ENCODE results near the gene NHSL2.

NHSL2 gene

DNA sequence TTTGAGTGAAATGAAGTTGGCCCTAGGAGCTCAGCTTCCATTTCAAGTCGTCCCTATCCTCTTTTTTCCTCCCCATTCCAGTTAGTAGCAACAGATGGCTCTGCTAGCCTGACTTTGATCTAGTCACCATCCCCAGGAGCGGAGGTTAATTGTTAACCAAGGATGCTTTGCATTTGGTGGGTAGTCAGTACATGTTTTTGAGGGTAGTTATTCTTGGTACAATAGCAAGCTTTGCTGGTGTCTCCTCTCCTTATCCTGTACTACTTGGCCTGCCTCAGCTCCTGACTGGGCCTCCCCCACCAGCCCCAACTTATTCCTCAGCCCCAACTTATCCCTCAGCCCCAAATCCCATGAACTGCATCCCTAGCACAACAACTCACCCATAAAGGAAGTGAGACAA is 235.9 kb downstream of the NHSL2 start:
- no peaks in the 10 kb centered on the region for H3K79me1 ChIP-seq (ENCODE audit: low read depth, low read length)
- no peak overlapping the region for H4K91ac ChIP-seq (ENCODE audit: low read depth, low read length, poor library complexity)
- no peak overlapping the region for H2AFZ ChIP-seq (ENCODE audit: low read length)
- no peak for DNase-seq (ENCODE audit: low spot score)
- H2AK5ac ChIP-seq (ENCODE audit: low read depth, low read length) = no peak overlapping the region
- no peak overlapping the region for H3K14ac ChIP-seq (ENCODE audit: low read length)
- H3K18ac ChIP-seq (ENCODE audit: low read length) = no peak overlapping the region
- no peak overlapping the region for H2BK12ac ChIP-seq (ENCODE audit: low read length)
- H3K23ac ChIP-seq (ENCODE audit: low read depth, low read length, poor library complexity) = no peak overlapping the region
- H2BK15ac ChIP-seq (ENCODE audit: low read length) = no peak overlapping the region
- no peak overlapping the region for H3K4me3 ChIP-seq (ENCODE audit: low read length in 2 of 2)
- H3K4me1 ChIP-seq (ENCODE audit: control insufficient read depth in 2 of 2, insufficient read depth in 1 of 2, low read depth in 1 of 2, low read length in 2 of 2) = peaks cover 8 to 35% of the 10 kb centered on the region in 2 donors
- no peak overlapping the region for H4K8ac ChIP-seq (ENCODE audit: low read depth, low read length)
- no peak overlapping the region for H3K4me2 ChIP-seq (ENCODE audit: insufficient read depth, low read length, poor library complexity, severe bottlenecking)
- H3K4ac ChIP-seq (ENCODE audit: low read length) = no peak overlapping the region
- WGBS, 2 donors (ENCODE audit: extremely low coverage in 2 of 2, insufficient read length in 2 of 2, insufficient replicate concordance in 1 of 2) = no CpG with 5 or more reads among the region's 2 CpGs
- peaks cover 0 to 3% (median 0%) of the 10 kb centered on the region in 3 experiments for H3K27me3 ChIP-seq (ENCODE audit: control insufficient read depth in 3 of 3, insufficient read depth in 3 of 3, low read depth in 1 of 3, low read length in 3 of 3)
- no peak overlapping the region for H3K27ac ChIP-seq (replicated peaks; ENCODE audit: low read length)
- H3K36me3 ChIP-seq (replicated peaks in 1 of 2; ENCODE audit: control insufficient read depth in 2 of 2, insufficient read depth in 2 of 2, low read length in 2 of 2) = peaks cover 0 to 49% of the 10 kb centered on the region in 2 donors
- no peak overlapping the region for H3K9ac ChIP-seq (ENCODE audit: low read depth, low read length, poor library complexity)
- H2BK120ac ChIP-seq (ENCODE audit: low read depth, low read length) = no peak overlapping the region
- H3K9me3 ChIP-seq (replicated peaks in 1 of 2; ENCODE audit: control insufficient read depth in 2 of 2, insufficient read depth in 1 of 2, low read depth in 1 of 2, low read length in 2 of 2) = no peaks in the 10 kb centered on the region
- no peak overlapping the region for H2BK5ac ChIP-seq (ENCODE audit: low read length)

GRCh38 chrX:72158773-72159172 is 248.1 kb downstream of the NHSL2 start:
- Histone ChIP-seq H4K8ac (ENCODE audit: low read depth, low read length) (no peak overlapping the region), H2BK5ac (ENCODE audit: low read length) (no peak overlapping the region), H3K9ac (ENCODE audit: low read depth, low read length, poor library complexity) (no peak overlapping the region), H3K9me3 (replicated peaks in 1 of 2; ENCODE audit: control insufficient read depth in 2 of 2, insufficient read depth in 1 of 2, low read depth in 1 of 2, low read length in 2 of 2) (peaks cover 0 to 13% of the 10 kb centered on the region in 2 donors), H2BK12ac (ENCODE audit: low read length) (no peak overlapping the region), H2BK120ac (ENCODE audit: low read depth, low read length) (no peak overlapping the region), H4K91ac (ENCODE audit: low read depth, low read length, poor library complexity) (no peak overlapping the region), H3K4me2 (ENCODE audit: insufficient read depth, low read length, poor library complexity, severe bottlenecking) (no peak overlapping the region), H3K79me1 (ENCODE audit: low read depth, low read length) (no peaks in the 10 kb centered on the region), H3K4me3 (ENCODE audit: low read length in 2 of 2) (no peak overlapping the region), H3K4me1 (ENCODE audit: control insufficient read depth in 2 of 2, insufficient read depth in 1 of 2, low read depth in 1 of 2, low read length in 2 of 2) (no peaks in the 10 kb centered on the region), H3K27ac (replicated peaks; ENCODE audit: low read length) (no peak overlapping the region), H2BK15ac (ENCODE audit: low read length) (no peak overlapping the region), H3K4ac (ENCODE audit: low read length) (no peak overlapping the region), H2AK5ac (ENCODE audit: low read depth, low read length) (no peak overlapping the region), H3K27me3 (ENCODE audit: control insufficient read depth in 3 of 3, insufficient read depth in 3 of 3, low read depth in 1 of 3, low read length in 3 of 3) (no peaks in the 10 kb centered on the region), H3K23ac (ENCODE audit: low read depth, low read length, poor library complexity) (no peak overlapping the region), H3K18ac (ENCODE audit: low read length) (no peak overlapping the region), H3K14ac (ENCODE audit: low read length) (no peak overlapping the region), H3K36me3 (replicated peaks in 1 of 2; ENCODE audit: control insufficient read depth in 2 of 2, insufficient read depth in 2 of 2, low read length in 2 of 2) (peaks cover 0 to 2% of the 10 kb centered on the region in 2 donors), H2AFZ (ENCODE audit: low read length) (no peak overlapping the region)
- DNase-seq (ENCODE audit: low spot score) = no peak
- no CpG with 5 or more reads among the region's 3 CpGs for WGBS, 2 donors (ENCODE audit: extremely low coverage in 2 of 2, insufficient read length in 2 of 2, insufficient replicate concordance in 1 of 2)

DNA sequence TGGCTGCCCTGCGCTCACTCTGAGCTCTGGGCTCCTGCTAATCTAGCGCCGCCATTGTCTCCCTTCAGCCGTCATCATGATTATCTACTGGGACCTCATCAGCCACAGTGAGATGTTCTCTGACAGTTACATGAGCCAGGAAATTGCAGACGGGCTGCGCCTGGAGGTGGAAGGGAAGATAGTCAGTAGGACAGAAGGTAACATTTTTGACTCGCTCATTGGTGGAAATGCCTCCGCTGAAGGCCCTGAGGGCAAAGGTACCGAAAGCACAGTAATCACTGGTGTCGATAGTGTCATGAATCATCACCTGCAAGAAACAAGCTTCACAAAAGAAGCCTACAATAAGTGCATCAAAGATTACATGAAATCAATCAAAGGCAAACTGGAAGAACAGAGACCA is 249.1 kb downstream of the NHSL2 start:
- Histone ChIP-seq H2BK120ac (ENCODE audit: low read depth, low read length) (no peak overlapping the region), H3K23ac (ENCODE audit: low read depth, low read length, poor library complexity) (no peak overlapping the region), H4K91ac (ENCODE audit: low read depth, low read length, poor library complexity) (no peak overlapping the region), H3K4me3 (ENCODE audit: low read length in 2 of 2) (no peak overlapping the region), H3K36me3 (replicated peaks in 1 of 2; ENCODE audit: control insufficient read depth in 2 of 2, insufficient read depth in 2 of 2, low read length in 2 of 2) (no peaks in the 10 kb centered on the region), H3K79me1 (ENCODE audit: low read depth, low read length) (no peaks in the 10 kb centered on the region), H3K9me3 (replicated peaks in 1 of 2; ENCODE audit: control insufficient read depth in 2 of 2, insufficient read depth in 1 of 2, low read depth in 1 of 2, low read length in 2 of 2) (peaks cover 0 to 13% of the 10 kb centered on the region in 2 donors), H3K18ac (ENCODE audit: low read length) (no peak overlapping the region), H3K9ac (ENCODE audit: low read depth, low read length, poor library complexity) (no peak overlapping the region), H4K8ac (ENCODE audit: low read depth, low read length) (no peak overlapping the region), H3K4me2 (ENCODE audit: insufficient read depth, low read length, poor library complexity, severe bottlenecking) (no peak overlapping the region), H3K4ac (ENCODE audit: low read length) (no peak overlapping the region), H2BK15ac (ENCODE audit: low read length) (no peak overlapping the region), H2BK5ac (ENCODE audit: low read length) (no peak overlapping the region), H2AFZ (ENCODE audit: low read length) (no peak overlapping the region), H3K14ac (ENCODE audit: low read length) (no peak overlapping the region), H3K27ac (replicated peaks; ENCODE audit: low read length) (no peak overlapping the region), H3K27me3 (ENCODE audit: control insufficient read depth in 3 of 3, insufficient read depth in 3 of 3, low read depth in 1 of 3, low read length in 3 of 3) (no peaks in the 10 kb centered on the region), H2BK12ac (ENCODE audit: low read length) (no peak overlapping the region), H2AK5ac (ENCODE audit: low read depth, low read length) (no peak overlapping the region), H3K4me1 (ENCODE audit: control insufficient read depth in 2 of 2, insufficient read depth in 1 of 2, low read depth in 1 of 2, low read length in 2 of 2) (no peaks in the 10 kb centered on the region)
- no peak for DNase-seq (ENCODE audit: low spot score)
- no CpG with 5 or more reads among the region's 10 CpGs for WGBS, 2 donors (ENCODE audit: extremely low coverage in 2 of 2, insufficient read length in 2 of 2, insufficient replicate concordance in 1 of 2)

DNA sequence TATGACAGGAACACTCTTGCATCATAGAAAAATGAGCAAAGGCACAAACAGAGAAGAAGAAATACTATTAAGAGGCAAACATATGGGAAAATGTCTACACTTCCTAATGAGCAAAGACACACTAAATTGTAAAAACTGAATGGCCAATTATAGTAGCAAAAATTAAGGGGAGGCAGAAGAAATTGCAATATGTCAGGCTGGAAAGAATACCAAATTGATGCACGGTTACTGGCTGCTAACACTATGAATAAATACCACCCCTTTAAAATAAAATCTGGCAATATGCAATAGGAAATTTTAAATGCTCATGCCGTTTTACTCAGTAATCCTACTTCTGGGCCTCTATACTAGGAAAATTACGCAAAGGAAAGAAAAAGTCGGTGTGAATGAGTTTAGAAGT is 254.9 kb downstream of the NHSL2 start:
- no peak overlapping the region for H3K23ac ChIP-seq (ENCODE audit: low read depth, low read length, poor library complexity)
- H3K4me1 ChIP-seq (ENCODE audit: control insufficient read depth in 2 of 2, insufficient read depth in 1 of 2, low read depth in 1 of 2, low read length in 2 of 2) = no peaks in the 10 kb centered on the region
- no peak overlapping the region for H3K9ac ChIP-seq (ENCODE audit: low read depth, low read length, poor library complexity)
- no peak overlapping the region for H4K91ac ChIP-seq (ENCODE audit: low read depth, low read length, poor library complexity)
- no peak overlapping the region for H3K18ac ChIP-seq (ENCODE audit: low read length)
- no peak overlapping the region for H2BK15ac ChIP-seq (ENCODE audit: low read length)
- H3K27ac ChIP-seq (replicated peaks; ENCODE audit: low read length) = no peak overlapping the region
- H3K79me1 ChIP-seq (ENCODE audit: low read depth, low read length) = no peaks in the 10 kb centered on the region
- no peak overlapping the region for H2BK5ac ChIP-seq (ENCODE audit: low read length)
- H3K9me3 ChIP-seq (replicated peaks in 1 of 2; ENCODE audit: control insufficient read depth in 2 of 2, insufficient read depth in 1 of 2, low read depth in 1 of 2, low read length in 2 of 2) = no peaks in the 10 kb centered on the region
- no CpG with 5 or more reads among the region's 4 CpGs for WGBS, 2 donors (ENCODE audit: extremely low coverage in 2 of 2, insufficient read length in 2 of 2, insufficient replicate concordance in 1 of 2)
- no peak overlapping the region for H3K4ac ChIP-seq (ENCODE audit: low read length)
- H4K8ac ChIP-seq (ENCODE audit: low read depth, low read length) = no peak overlapping the region
- H2AFZ ChIP-seq (ENCODE audit: low read length) = no peak overlapping the region
- H2AK5ac ChIP-seq (ENCODE audit: low read depth, low read length) = no peak overlapping the region
- H2BK120ac ChIP-seq (ENCODE audit: low read depth, low read length) = no peak overlapping the region
- H3K27me3 ChIP-seq (ENCODE audit: control insufficient read depth in 3 of 3, insufficient read depth in 3 of 3, low read depth in 1 of 3, low read length in 3 of 3) = no peaks in the 10 kb centered on the region
- no peak overlapping the region for H3K4me3 ChIP-seq (ENCODE audit: low read length in 2 of 2)
- no peak overlapping the region for H2BK12ac ChIP-seq (ENCODE audit: low read length)
- no peak for DNase-seq (ENCODE audit: low spot score)
- no peak overlapping the region for H3K14ac ChIP-seq (ENCODE audit: low read length)
- no peak overlapping the region for H3K4me2 ChIP-seq (ENCODE audit: insufficient read depth, low read length, poor library complexity, severe bottlenecking)
- H3K36me3 ChIP-seq (replicated peaks in 1 of 2; ENCODE audit: control insufficient read depth in 2 of 2, insufficient read depth in 2 of 2, low read length in 2 of 2) = no peaks in the 10 kb centered on the region
